GM18519 (cell line): Measurements from ENCODE around the gene HOXB9.

Experiments
- ATAC-seq: cut with Tn5 transposase; IDR thresholded peaks from one replicate; pipeline ENCODE4 v1.9.1; 2021; ENCODE audit warnings: mild to moderate bottlenecking, moderate library complexity; ENCODE audit not compliant: unreplicated experiment, low FRiP score

Gene HOXB9

DNA sequence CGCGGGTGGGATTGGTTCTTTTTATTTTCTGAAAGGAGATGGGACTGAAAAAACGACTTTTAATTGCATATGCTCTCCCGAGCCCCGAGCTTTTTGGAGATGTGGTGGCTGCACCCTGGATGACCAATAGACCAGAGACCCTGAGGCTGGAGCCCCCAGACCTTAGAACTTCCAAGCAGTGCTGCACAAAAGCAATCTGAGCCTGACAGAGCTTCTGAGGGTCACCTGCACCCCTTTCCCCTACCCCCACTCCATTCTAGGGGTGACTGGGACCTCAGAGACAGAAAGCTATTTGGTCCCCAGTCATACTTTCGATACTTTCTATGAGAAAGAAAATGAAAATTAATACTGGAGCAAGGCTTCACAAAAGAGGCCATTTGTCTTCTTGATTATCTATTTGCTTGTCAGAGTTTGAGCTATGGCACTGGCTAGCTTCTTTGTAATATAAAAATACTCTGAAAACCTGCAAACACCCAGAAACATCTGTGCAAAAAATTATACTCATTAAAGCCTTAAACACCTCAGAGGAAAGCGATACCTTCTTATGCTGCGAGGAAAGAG is 51.6 kb downstream of the HOXB9 start:
- no peak for ATAC-seq

DNA sequence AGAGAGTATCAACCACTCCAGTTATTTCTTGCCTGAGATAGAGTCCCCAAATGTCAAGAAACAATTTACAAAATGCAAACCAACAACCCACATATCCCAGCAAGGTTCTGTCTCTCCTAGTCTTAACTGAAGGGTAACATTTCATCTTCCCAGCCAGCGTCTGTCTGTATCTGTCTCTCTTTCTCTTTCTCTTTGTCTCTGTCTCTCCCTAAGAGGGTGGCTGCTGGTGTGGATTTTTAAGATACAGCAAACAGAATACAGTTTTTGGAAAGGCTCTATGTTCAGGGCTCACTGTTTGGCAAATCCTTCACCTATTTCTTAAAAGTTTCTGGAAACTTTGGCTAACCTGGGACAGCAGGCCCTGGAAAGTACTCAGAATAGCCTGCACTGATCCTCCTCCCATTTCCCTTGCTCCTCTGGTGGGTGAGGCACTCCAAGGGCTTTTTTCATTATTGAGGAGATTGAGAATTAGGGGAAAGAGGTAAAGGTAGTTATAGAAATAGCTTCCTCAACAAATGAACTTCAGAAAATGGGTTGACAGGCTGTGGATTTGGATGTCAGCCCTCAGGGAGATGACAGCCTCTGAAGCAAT is 54.2 kb downstream of the HOXB9 start:
- no peak for ATAC-seq
